Suppressor macrophage (primary cell): ENCODE results near the gene KIF9.
"Not testable (repeated sequence)": the region's sequence is repeated elsewhere in the genome, so short reads cannot be mapped to it uniquely, and the experiment has no call there.

Experiments
- DNase-seq, 4 experiments: peaks; one replicate each; pipeline ENCODE4 v3.0.0-alpha.2; 2020 to 2022

KIF9 gene

DNA sequence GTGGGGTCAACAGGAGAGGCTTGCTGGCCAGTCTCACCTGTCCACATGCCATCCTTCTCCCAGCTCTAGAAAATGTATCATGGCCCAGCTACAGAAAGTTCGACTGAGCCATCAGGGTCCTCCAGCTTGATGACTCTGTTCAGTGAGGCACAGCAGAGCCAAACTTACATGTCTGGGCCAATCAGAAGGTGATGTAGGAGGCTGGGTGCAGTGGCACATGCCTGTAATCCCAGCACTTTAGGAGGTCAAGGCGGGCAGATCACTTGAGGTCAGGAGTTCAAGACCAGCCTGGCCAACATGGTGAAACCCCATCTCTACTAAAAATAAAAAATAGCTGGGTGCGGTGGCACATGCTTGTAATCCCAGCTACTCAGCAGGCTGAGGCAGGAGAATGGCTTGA is 31.5 kb downstream of the KIF9 start:
- not testable (repeated sequence) for DNase-seq

DNA sequence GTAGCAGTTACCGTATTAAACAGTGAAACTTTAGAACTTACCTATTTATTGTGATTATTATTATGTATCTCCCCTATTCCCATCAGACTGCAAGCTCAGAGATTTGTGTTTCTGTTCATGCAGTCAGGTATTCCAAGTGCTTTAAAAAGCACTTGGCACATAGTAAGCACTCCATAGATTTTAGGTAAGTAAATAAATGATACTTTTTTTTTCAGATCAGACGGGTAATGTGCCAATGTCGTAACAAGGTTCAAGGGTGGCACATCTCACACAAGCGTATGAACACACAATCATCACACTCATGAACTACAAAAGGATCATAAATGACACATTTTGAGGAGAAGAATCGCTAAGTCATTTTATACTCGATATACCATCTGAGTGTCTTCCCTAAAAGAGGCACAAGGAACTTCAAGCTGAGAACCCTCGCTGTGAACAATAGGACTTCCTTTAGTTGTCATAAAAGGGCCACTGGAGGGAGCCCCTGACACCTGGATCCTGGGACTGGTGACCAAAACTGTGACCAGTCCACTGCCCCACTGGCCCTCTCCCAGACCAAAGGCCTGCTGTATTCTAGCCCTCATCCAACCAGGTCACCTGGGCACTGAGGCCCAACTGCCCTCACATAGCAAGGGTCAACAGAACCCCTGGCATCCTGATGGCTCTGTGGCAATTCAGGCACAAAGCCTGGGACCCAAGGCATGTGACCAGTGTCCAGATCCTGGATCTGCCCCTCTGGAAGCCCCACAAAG is 32.1 kb downstream of the KIF9 start:
- DNase-seq = peak; percentile 77 to 87 (median 84)

DNA sequence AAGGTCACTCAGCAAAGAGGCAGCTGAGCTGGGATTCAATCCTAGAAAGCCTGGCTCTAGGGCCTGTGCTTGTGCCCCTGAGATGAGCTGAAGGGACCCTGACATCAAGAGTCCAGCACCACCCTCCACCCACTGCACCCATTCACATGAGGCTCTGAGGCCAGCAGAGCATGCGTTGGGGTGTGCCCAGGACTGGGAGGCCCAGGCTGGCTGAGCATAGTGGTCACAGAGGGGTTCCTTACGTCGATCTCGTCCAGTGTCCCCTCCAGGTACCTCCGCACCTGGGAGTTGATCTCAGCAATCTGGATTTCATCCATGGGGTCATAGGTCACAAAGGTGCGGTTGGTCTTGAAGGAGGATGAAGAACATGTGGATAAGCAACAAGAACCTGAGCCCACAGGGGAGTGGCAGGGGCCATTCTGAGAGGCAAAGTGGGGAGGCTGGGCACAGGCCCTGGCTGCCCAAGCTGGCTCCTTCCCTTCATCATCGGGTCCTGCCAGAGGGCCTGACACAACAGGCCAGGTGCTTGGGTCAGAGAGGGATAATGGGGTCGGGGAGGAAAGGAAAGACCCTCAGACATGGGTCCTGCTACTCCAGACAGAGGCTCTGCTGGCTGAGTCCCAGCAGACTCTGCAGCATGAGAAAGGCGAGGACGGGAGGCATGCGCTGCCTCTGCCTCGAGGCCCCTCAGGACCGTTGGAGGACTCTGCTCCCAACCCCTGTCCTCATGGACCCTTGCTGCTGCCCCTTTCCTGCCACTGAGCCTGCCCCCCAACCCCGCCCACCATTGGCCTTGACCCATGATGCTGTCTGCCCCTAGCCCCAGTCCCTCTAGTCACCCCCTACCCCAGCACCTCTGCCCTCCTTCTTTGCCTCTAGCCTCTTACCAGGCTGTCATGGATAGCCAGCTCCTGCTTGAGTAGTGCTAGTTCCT is 35.2 kb downstream of the KIF9 start:
- DNase-seq = no peak

DNA sequence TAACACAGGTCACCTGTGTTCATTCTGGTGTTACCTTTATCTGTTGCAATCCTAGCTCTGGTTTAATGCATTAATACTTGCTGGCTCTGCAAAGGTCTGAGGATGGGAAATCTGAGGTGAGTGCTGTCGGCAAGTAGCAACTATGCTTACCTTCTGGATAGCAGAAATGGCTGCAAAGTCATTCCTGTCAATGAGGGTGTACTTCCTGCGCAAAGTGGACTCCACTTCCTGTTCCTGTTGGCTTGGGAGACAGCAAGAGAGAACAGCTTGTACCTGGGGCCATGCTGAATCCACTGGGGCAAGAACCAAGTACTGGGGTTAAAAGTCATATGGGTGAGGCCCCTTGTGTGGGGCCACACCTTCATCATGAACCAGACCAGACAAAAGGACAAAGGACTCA is 37.3 kb downstream of the KIF9 start:
- no peak for DNase-seq

DNA sequence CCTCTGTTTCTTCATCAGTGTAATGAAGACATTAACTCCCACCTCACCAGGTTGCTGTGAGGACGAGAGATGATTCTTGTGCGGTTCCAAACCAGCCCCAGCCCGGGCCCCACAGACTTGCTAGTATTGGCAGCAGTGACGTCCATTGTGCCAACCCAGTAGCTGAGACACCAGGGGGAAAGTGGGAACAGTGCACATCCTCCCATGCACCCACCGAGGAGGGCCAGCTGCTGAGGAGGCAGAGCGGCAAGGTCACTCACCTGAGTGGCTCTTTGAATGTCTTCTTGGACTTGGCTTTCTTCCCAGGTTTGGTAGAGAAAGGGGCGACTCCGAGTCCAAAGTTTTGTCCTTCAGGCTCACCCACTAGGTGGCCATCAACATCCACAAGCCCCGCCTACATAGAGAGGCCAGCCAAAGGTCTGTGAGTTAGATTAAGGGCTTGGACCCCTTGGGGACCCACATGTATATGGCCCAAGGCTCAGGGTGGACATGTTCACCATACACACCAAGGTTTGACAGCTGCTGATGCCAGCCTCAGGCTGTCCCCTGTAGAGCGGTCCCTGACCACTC is 38.0 kb downstream of the KIF9 start:
- no peak for DNase-seq

DNA sequence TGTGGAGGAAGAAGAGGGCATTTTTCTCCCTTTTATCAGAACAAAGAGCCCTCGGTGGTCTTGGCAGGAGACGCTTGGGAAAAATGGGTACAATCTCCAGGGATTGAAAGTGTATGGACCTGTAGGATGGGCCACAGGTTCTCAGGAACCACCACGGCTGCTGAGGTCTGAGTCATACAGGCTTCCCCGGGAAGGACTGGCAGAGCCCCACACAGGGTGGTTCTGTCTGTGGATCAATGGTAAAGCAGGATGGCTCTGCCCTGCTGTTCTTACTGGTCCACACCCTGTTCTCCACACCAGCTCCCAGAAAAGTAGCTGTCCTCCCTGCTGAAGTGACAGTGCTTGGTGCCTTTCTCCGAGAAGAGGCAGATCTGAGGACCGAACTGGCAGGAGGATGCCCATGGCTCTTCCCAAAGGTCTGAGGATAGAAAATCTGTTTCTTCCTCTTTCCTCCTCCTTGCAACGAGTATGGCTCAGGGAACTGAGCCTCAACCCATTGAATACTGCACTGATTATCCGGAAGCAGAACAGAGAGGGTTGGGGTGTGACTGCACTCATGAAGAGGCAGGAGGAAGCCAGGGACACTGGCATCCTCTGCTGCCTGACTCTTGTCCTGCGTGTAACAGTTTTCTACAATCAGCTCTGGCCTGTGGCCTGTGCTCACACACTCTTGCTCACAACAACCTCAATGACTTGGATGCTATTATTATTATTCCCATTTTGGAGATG is 39.0 kb downstream of the KIF9 start:
- DNase-seq = peak; percentile 9 to 46 (median 16)

DNA sequence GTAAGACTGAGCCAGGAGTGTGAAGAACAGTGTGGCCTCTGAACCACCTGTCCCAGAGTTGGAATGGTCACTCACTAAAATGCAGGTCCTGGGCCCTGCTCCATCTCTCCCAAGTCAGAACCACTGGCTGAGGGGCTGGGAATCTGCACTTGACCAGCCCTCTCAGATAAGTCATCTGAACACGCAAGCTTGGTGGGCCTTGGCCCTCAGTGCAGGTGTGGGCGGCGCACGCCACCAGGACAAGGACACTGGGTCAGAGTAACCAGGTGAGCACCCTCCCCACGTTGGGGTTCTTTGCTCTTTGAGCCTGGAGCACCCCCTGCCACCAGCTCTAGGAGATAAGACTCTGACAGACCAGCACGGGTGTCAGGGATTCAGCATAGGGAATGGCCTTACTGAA is 42.7 kb downstream of the KIF9 start:
- no peak for DNase-seq

DNA sequence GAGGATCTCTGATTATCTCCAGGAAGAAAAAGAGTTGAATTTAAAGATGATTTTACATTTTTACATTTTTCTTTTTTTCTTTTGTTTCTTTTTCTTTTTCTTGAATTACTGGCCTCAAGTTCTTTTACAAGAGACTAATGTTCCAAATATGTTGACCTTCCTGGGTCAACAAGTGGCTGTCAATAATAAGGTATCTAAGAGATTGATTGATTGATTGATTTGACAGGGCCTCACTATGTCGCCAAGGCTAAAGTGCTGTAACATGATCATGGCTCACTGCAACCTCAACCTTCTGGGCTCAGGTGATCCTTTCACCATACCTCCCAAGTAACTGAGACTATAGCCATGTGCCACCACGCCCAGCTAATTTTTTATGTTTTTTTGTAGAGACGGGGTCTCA is 44.6 kb downstream of the KIF9 start:
- no peak for DNase-seq

DNA sequence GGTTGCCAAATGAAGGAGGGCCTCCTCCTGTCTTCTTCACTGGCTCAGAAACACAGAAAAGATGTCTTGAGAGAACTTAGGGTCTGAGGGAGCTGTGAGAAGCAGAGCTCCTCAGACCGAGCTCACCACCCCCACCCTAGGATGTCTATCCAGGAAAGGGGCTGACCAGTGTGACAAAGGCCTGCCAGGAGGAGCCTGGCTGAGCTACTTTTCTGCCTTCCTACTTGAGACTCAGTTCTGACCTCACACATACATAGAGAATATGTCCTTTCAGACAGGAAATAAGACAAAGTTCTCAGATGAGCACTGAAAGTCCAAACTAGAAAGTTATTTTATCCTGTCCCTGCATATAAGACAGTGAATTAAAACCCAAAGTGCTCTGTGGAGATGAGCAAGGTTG is 54.5 kb downstream of the KIF9 start:
- DNase-seq = peak in 3 of 4 experiments; percentile 6 to 24 (median 21)

DNA sequence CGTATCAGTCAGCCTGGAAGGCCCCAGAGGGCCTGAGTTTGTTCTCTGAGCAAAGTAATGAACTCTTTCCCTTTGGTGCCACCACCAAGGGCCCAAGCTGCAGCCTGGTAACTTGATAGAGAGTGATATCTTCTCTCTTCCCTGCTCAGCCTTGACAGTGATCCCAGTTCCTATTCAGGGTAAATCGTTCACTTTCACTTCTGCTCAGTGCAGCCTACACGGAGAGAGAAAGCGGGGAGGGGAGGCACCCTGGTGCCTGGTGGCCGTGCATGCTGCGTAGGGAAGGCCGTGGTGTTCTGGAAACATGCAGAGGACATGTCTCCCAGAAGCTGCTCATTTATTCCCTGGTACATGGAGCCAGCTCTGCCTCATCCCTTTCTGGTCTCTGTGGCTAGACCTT is 54.9 kb downstream of the KIF9 start:
- DNase-seq = peak; percentile 72 to 83 (median 83)

DNA sequence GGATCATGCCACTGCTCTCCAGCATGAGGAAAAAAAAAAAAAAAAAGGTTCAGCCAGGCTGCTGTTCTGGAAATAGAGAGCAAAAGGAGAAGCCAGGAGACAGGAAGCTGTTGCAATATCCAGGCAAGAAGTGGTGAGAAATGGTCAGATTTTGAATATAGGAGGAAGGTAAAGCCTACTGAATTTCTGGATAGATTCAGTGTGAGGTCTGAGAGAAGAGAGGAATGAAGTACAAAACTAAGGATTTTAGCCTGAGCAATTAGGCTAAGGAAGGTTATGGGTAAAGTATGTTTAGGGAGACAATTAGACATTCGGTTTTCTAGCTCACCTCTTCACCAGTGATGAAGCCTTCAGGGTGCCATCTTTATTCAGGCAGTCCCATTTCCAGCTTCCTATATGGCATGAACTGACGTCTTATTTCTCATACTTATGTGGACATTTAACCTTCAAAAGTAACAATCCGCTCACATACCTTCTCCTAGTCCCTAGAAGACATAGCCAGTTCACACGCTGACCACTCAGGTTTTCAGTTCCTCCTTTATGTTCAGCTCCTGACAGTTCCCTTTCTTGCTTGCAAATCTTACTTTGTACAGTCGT is 57.2 kb downstream of the KIF9 start:
- peak; percentile 64 to 83 (median 76) for DNase-seq

DNA sequence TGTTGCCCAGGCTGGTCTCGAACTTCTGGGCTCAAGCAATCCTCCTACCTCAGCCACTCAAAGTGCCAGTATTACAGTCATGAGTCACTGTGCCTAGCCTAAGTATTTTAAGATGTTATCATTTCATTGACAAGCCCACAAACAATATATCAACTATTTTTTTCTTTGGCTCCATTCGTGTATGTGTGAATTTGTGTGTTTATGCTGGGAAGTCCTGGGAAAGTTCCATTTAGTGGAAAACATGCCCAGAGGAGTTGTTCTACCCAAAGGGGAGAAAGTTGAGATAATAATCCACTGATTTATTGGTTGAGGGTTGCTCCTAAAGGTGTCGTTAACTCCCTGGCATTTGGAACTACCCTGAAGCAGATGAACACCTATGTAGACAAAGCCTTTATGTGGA is 58.8 kb downstream of the KIF9 start:
- DNase-seq = no peak

DNA sequence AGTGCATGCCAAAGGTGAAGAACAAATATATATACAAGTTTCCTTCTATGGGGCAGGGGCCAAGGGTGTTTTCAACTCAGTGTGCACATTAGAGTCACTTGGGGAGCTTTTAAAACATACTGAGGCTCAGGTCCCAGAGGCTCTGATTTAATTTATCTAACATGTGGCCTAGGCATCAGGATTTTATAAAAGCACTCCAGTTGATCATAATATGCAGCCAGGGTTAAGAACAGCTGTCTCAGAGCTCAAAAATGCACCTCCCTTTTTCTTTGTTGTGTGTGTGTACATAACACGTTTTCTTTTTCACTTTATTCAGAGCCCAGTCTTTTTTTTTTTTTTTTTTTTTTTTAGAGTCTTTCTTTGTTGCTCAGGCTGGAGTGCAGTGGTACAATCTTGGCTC is 60.8 kb downstream of the KIF9 start:
- DNase-seq = no peak

DNA sequence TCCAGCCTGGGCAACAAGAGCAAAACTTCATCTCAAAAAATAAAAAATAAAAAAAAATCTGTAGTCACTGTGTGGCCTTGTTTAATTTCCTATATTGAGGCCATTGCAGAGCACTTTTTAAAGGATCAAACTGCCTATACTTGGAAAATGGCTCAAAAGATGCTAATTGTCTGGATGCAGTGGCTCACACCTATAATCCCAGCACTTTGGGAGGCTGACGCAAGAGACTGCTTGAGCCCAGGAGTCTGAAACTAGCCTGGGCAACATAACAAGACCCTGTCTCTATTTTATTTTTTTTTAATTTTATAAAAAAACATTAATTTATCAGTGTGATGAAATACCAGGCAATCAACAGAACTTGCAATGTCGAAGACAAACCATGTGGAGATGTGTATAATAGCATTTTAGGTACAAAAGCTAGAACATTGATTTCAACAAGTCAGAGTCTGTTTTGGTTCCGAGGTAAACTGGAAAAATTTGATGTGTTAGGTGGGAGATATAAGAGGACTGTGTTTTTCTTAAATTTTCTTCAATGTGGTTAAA is 71.7 kb downstream of the KIF9 start:
- DNase-seq = no peak

DNA sequence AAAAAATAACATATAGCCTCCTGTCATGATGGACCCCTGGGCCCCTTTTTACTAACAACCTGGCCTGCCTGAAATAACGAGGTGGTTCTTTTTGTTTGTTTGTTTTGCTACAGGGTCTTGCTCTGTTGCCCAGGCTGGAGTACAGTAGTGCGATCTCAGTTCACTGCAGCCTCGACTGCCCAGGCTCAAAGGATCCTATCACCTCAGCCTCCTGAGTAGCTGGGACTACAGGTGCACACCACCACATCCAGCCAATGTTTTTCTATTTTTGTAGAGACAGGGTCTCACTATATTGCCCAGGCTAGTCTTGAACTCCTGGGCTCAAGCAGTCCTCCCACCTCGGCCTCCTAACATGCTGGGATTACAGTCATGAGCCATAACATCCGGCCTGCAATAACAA is 76.6 kb downstream of the KIF9 start:
- not testable (repeated sequence) for DNase-seq

DNA sequence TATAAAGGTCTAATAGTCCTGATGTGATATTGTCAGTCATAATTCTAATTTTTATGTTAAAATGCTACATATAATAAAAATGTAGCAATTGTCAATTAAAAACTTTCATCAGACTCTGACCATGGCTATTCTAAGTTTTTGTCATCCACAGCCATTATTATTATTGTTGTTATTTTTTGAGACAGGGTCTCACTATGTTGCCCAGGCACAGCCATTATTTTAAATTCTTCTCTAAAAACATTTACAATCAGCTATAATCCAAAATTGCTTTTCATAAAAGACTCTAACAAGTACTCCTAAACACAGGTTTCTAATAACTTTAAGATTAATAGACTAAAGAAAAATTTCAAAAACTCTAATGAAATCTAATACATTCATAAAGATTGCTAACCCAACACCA is 77.7 kb downstream of the KIF9 start:
- no peak for DNase-seq

DNA sequence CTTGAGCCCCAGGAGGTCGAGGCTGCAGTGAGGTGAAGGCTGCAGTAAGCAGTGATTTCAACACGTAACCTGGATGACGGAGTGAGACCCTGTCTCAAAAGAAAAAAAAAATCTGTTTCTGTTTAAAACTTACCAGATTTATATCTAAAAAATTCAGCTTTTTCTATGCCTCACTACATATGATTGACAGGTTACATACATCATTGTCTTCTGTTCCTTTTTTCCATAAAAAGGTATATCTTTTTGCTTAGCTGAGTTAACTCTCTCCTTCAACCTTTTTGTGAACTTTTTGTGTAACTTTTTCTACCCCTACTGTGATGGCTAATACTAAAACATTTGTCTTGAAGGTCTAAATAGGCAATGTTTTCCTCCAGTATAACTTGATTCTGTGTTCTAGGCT is 80.1 kb downstream of the KIF9 start:
- DNase-seq = no peak

DNA sequence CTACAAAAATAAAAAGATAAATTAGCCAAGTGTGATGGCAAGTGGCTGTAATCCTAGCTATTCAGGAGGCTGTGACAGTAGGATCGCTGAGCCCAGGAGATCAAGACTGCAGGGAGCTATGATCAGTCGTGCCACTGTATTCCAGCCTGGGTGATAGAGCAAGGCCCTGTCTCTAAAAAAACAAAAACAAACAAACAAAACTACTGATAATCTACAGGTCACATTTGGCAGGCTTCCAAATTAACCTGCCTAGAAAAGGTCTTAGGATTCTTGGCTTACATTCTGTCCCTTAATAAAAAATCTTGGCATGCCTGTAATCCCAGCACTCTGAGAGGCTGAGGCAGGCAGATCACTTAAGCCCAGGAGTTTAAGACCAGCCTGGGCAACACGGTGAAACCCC is 85.3 kb downstream of the KIF9 start:
- DNase-seq = no peak

DNA sequence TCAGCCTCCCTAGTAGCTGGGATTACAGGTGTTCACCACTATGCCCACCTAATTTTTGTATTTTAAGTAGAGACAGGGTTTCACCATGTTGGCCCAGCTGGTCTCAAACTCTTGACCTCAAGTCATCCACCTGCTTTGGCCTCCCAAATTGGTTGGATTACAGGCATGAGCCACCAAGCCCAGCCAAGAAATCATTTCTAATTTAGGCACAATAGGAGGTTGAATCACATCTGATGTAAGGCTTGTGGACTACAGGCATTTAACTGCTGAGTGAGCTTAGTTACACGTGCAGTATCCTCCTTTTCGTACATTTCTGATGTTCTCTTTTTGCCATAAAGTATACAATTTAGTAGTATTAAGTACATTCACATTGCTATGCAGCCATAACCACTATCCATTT is 87.6 kb downstream of the KIF9 start:
- no peak for DNase-seq

DNA sequence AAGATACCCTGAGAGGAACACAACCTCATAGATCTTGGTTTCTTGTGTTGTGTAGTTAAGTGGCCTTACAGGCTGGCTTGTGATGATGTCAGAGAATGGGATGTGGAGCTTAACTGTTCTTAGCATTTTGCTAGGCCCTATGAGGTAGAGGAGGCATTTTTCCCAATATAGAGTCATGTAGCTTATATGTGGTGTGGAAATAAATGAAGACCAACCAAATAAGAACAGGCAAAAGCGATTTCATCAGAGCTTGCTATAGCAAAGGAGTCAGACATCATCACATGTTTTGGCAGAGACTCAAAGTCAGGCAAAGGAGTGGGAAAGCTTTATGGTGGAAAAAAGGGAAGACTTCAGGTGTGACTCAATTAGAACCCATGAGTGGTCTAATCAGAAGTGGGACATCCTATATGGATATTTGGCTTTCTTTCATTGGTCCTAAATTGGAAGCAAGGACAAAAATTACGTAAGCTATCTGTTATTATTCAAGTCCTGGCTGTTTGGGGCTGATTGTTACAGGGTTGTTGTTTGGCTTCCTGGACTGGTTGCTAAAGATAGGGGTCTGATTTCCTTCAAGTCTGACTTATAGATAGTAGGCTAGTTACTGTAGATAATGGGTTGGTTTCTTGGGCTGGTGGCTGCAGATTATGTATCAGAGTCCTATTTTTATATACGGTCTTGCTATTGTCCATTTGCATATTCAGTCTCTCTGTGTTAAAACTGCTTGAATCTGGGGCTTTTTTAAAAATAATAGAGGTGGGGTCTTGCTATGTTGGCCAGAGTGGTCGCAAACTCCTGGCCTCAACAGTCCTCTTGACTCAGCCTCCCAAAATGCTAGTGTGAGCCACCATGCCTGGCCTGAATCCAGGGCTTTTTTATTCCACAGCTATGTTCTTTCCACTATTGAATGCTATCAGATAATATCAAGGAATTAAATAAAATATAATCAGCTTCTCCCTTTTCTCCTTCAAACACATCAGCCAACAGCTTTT is 88.4 kb downstream of the KIF9 start:
- DNase-seq = peak; percentile 5 to 43 (median 12)

DNA sequence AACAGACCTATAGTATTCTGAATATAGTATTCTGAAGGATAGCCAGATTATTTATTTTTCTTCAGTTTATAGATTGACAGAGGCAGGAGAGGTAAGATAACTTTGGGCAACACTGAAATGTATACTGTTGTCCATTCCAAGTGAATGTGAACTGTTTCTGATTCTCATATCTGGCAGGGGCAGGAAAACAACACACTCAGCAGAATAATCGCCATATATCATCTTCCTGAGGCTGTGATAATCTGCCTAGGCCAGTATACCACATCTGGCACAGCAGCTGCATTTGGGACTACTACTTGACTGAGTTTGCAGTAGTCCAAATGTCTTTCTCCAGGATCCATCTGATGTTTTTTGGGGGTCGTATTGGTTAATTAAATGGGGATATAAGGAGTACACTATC is 96.3 kb downstream of the KIF9 start:
- DNase-seq = no peak
